Nephron progenitor cell (in vitro differentiated cells): ENCODE data around the gene ATP8B4.
"Not testable (repeated sequence)": the region's sequence is repeated elsewhere in the genome, so short reads cannot be mapped to it uniquely, and the experiment has no call there.

Source experiments
- DNase-seq: peaks from one replicate; pipeline ENCODE4 v3.0.0; 2021
- H3K27ac Mint-ChIP-seq: 2 replicates; pipeline ENCODE4 v1.8.0; 2021; ENCODE audit warnings: mild to moderate bottlenecking, moderate library complexity, mixed read lengths
- H3K27me3 Mint-ChIP-seq: 2 replicates; pipeline ENCODE4 v1.8.0; 2021; ENCODE audit warnings: mild to moderate bottlenecking, low read depth, mixed read lengths; ENCODE audit not compliant: poor library complexity
- H3K36me3 Mint-ChIP-seq: 2 replicates; pipeline ENCODE4 v1.8.0; 2021; ENCODE audit warnings: low read depth, mixed read lengths
- H3K4me1 Mint-ChIP-seq: 2 replicates; pipeline ENCODE4 v1.8.0; 2021; ENCODE audit warnings: mixed read lengths
- H3K4me3 Mint-ChIP-seq: 2 replicates; pipeline ENCODE4 v1.8.0; 2021; ENCODE audit warnings: mild to moderate bottlenecking, moderate library complexity, mixed read lengths
- H3K9me3 Mint-ChIP-seq: 2 replicates; pipeline ENCODE4 v1.8.0; 2021; ENCODE audit warnings: mild to moderate bottlenecking, moderate library complexity, mixed read lengths
- CTCF ChIP-seq: fragments of 200-600 bp; sonication (generic); IDR thresholded peaks from 2 replicates; pipeline ENCODE4 v1.5.0; 2021; ENCODE audit warnings: antibody characterized with exemption

The ATP8B4 gene

DNA sequence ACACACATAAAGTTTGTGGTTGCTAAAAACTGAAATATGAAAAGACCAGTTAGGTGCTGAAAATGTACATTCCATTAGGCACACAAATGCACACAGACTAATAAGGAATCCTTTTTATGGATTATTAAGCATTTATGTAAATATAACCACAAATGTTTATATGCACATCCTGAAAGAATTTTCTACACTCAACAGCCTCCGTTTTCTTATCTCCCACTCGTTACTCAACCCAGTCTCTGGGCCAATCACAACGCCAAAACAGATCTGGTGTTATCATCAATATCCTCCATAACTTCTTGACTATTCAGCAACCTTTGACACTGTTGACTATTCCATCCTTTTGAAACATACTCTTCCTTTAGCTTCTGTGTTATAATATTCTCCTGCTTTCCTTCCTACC, 136.4 kb downstream of the ATP8B4 start:
- H3K27me3 Mint-ChIP-seq, result peaks cover 3% of the 10 kb centered on the region
- H3K4me1 Mint-ChIP-seq, result no peaks in the 10 kb centered on the region
- no peak for TF ChIP-seq CTCF

GRCh38 chr15:49979705-49980382, 139.2 kb downstream of the ATP8B4 start:
- no peaks in the 10 kb centered on the region for H3K9me3 Mint-ChIP-seq
- H3K27ac Mint-ChIP-seq, result no peak overlapping the region
- no peak overlapping the region for H3K4me3 Mint-ChIP-seq
- H3K27me3 Mint-ChIP-seq, result peaks cover 3% of the 10 kb centered on the region
- no peaks in the 10 kb centered on the region for H3K4me1 Mint-ChIP-seq
- no peaks in the 10 kb centered on the region for H3K36me3 Mint-ChIP-seq
- DNase-seq, result no peak
- no peak for TF ChIP-seq CTCF

More for the DNA sequence above, 136.4 kb downstream of the ATP8B4 start:
- no peaks in the 10 kb centered on the region for H3K9me3 Mint-ChIP-seq
- no peak for DNase-seq
- no peaks in the 10 kb centered on the region for H3K36me3 Mint-ChIP-seq
- no peak overlapping the region for H3K4me3 Mint-ChIP-seq
- no peak overlapping the region for H3K27ac Mint-ChIP-seq

- Mint-ChIP-seq H3K27me3 (no peaks in the 10 kb centered on the region), H3K9me3 (no peaks in the 10 kb centered on the region), H3K4me3 (no peak overlapping the region), H3K27ac (no peak overlapping the region), H3K36me3 (no peaks in the 10 kb centered on the region), H3K4me1 (no peaks in the 10 kb centered on the region)
- no peak for TF ChIP-seq CTCF
- DNase-seq, result no peak
These were observed 140.9 kb downstream of the ATP8B4 start for GRCh38 chr15:49978121-49978520.

- no peak for TF ChIP-seq CTCF
- Mint-ChIP-seq H3K27me3 (no peaks in the 10 kb centered on the region), H3K9me3 (no peaks in the 10 kb centered on the region), H3K27ac (no peak overlapping the region), H3K36me3 (no peaks in the 10 kb centered on the region), H3K4me3 (no peak overlapping the region), H3K4me1 (no peaks in the 10 kb centered on the region)
- no peak for DNase-seq
These were observed 141.7 kb downstream of the ATP8B4 start for GRCh38 chr15:49977306-49977705.

DNA sequence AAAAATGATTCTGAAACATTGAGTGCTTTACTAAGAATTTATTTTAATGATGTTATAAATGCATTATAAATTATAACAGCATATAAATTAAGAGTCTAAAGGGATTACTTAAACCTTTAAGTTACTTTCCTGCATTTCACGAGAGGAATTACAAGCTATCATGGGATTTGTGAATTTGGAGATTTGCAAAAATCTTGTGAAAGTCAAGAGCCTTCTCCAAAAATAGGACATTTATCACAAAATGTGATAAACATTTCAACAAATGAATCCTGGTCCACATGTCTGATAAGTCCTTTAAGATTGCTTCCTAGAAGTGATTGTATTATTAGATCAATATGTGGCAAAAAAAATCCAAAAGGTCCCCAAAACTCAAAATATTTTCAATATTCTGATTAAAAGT, 154.5 kb downstream of the ATP8B4 start:
- H3K36me3 Mint-ChIP-seq, result no peaks in the 10 kb centered on the region
- no peak for DNase-seq
- H3K27me3 Mint-ChIP-seq, result no peaks in the 10 kb centered on the region
- peaks cover 40% of the 10 kb centered on the region for H3K9me3 Mint-ChIP-seq
- no peak overlapping the region for H3K4me3 Mint-ChIP-seq
- H3K4me1 Mint-ChIP-seq, result peaks cover 4% of the 10 kb centered on the region
- H3K27ac Mint-ChIP-seq, result no peak overlapping the region
- no peak for TF ChIP-seq CTCF

- no peak for TF ChIP-seq CTCF
- Mint-ChIP-seq H3K4me1 (peaks cover 4% of the 10 kb centered on the region), H3K27ac (no peak overlapping the region), H3K27me3 (no peaks in the 10 kb centered on the region), H3K9me3 (peaks cover 39% of the 10 kb centered on the region), H3K4me3 (no peak overlapping the region), H3K36me3 (no peaks in the 10 kb centered on the region)
- no peak for DNase-seq
These were observed 155.0 kb downstream of the ATP8B4 start for GRCh38 chr15:49964061-49964460.

GRCh38 chr15:49963033-49963772, 155.8 kb downstream of the ATP8B4 start:
- H3K4me1 Mint-ChIP-seq, DNase-seq, H3K27me3 Mint-ChIP-seq, H3K4me3 Mint-ChIP-seq, H3K36me3 Mint-ChIP-seq, H3K27ac Mint-ChIP-seq: not testable (repeated sequence)
- H3K9me3 Mint-ChIP-seq, result peaks cover 34% of the 10 kb centered on the region
